Neural progenitor cell (in vitro differentiated cells): ENCODE measurements around the gene MTIF2.
"Not testable (repeated sequence)": the region's sequence is repeated elsewhere in the genome, so short reads cannot be mapped to it uniquely, and the experiment has no call there.

Experiments
- EZH2 ChIP-seq: fragments of 200-600 bp; sonication (generic); IDR thresholded peaks from 2 replicates; pipeline ENCODE4 v1.6.1; 2017; ENCODE audit warnings: antibody characterized with exemption, mild to moderate bottlenecking, moderate library complexity
- EZH2phosphoT487 ChIP-seq: fragments of 200-600 bp; sonication (generic); IDR thresholded peaks from 2 replicates; pipeline ENCODE4 v1.6.1; 2017; ENCODE audit warnings: antibody characterized with exemption
- TF ChIP-seq, protein P1 (sequence below): fragments of 200-600 bp; sonication (generic); IDR thresholded peaks from 2 replicates; pipeline ENCODE4 v1.5.1; 2017; ENCODE audit warnings: antibody characterized with exemption, mild to moderate bottlenecking

DNA sequence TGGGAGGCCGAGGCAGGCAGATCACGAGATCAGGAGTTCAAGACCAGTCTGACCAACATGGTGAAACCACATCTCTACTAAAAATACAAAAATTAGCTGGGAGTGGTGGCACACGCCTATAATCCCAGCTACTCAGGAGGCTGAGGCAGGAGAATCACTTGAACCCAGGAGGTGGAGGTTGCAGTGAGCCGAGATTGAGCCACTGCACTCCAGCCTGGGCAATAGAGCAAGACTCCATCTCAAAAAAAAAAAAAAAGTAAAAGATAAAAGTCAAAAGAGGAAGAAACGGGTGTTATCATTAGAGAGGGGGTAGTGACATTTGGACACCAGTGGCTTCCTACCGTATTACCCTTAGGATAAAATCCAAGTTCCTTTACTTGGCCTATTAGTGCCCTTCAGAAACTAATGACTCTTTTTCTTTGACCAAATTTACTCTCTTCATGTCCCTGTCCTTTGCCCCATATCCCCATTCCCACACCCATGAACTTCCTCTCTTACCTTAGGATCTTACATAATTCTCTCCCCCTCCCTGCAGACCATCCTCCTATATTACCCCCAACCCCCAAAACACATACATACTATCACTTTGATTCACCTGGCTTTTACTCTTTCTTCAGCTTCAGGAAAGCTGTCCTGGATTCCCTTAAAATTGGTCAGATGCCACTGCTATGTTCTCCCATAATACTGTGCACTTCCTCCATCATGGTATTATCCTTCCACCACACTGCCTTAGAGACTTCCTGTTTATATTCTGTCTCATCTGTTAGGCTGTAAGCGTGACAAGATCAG is 41.4 kb downstream of the MTIF2 start:
- TF ChIP-seq, protein P1, sequence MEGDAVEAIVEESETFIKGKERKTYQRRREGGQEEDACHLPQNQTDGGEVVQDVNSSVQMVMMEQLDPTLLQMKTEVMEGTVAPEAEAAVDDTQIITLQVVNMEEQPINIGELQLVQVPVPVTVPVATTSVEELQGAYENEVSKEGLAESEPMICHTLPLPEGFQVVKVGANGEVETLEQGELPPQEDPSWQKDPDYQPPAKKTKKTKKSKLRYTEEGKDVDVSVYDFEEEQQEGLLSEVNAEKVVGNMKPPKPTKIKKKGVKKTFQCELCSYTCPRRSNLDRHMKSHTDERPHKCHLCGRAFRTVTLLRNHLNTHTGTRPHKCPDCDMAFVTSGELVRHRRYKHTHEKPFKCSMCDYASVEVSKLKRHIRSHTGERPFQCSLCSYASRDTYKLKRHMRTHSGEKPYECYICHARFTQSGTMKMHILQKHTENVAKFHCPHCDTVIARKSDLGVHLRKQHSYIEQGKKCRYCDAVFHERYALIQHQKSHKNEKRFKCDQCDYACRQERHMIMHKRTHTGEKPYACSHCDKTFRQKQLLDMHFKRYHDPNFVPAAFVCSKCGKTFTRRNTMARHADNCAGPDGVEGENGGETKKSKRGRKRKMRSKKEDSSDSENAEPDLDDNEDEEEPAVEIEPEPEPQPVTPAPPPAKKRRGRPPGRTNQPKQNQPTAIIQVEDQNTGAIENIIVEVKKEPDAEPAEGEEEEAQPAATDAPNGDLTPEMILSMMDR: not testable (repeated sequence)
- TF ChIP-seq EZH2, EZH2phosphoT487: not testable (repeated sequence)
